Testis (tissue), 2 donors: ENCODE data around the gene ME1.

Experiments used
- CTCF ChIP-seq, 3 experiments: fragments of 450-650 bp in 2 of 3; fragments of 200-600 bp in 1 of 3; sonication (generic) in 1 of 3; IDR thresholded peaks; one replicate each; pipeline ENCODE4 v1.5.1; 2016 to 2019; ENCODE audit warnings: antibody characterized with exemption in 3 of 3, mild to moderate bottlenecking in 2 of 3, moderate library complexity in 1 of 3
- POLR2A ChIP-seq: fragments of 450-650 bp; IDR thresholded peaks from one replicate; pipeline ENCODE4 v1.6.1; 2017; ENCODE audit warnings: antibody characterized with exemption, mild to moderate bottlenecking, moderate library complexity

DNA sequence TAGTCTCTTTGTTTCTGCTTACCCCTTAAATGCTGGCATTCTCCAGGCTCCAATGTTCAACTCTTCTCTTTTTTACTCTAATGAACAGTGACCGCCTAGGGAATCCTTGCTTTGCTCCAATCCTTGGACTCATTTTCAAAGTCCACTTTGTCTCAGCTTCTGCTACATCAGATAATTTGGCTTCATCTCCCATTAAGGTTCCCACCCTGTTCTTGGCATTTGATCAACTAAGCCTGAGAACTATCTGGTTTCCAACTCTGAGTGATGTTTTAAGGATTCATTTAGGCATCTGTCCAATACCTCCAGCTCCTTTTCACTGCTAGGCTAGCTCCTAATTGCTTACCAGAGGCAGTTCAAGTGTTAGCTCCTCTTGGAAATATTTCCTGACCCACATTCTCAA lies 64.9 kb downstream of the ME1 start:
- TF ChIP-seq CTCF (IDR thresholded peaks at IDR 0.05), result no peak
- TF ChIP-seq POLR2A, result no peak
